KMS-11 (cell line): ENCODE data around the gene BEAN1.
"Not testable (repeated sequence)": the region's sequence is repeated elsewhere in the genome, so short reads cannot be mapped to it uniquely, and the experiment has no call there.

Source experiments
- H2AFZ ChIP-seq: fragments of 200-600 bp; sonication (generic); 2 replicates; pipeline ENCODE4 v1.6.1; 2016; ENCODE audit warnings: antibody characterized with exemption, mixed run types, low read depth
- H3K27ac ChIP-seq: fragments of 200-600 bp; sonication (generic); 2 replicates; pipeline ENCODE4 v1.6.1; 2016; ENCODE audit warnings: mild to moderate bottlenecking, mixed run types
- H3K27me3 ChIP-seq: fragments of 200-600 bp; sonication (generic); 2 replicates; pipeline ENCODE4 v1.6.1; 2017; ENCODE audit warnings: mild to moderate bottlenecking, low read depth, mixed run types, moderate library complexity; ENCODE audit not compliant: insufficient read depth
- H3K36me3 ChIP-seq: fragments of 200-600 bp; sonication (generic); 2 replicates; pipeline ENCODE4 v1.6.1; 2017; ENCODE audit warnings: mild to moderate bottlenecking, mixed run types; ENCODE audit not compliant: insufficient read depth
- H3K4me1 ChIP-seq: fragments of 200-600 bp; sonication (generic); 2 replicates; pipeline ENCODE4 v1.6.1; 2016; ENCODE audit warnings: mild to moderate bottlenecking, low read depth, mixed run types; ENCODE audit not compliant: poor library complexity, severe bottlenecking
- H3K4me2 ChIP-seq: fragments of 200-600 bp; sonication (generic); 2 replicates; pipeline ENCODE4 v1.7.0; 2016; ENCODE audit warnings: mild to moderate bottlenecking, mixed run types
- H3K4me3 ChIP-seq: fragments of 200-600 bp; sonication (generic); IDR thresholded peaks from 2 replicates; pipeline ENCODE4 v1.6.1; 2017; ENCODE audit warnings: low read depth, low read length, mixed read lengths; ENCODE audit not compliant: insufficient read depth
- H3K79me2 ChIP-seq: fragments of 200-600 bp; sonication (generic); 2 replicates; pipeline ENCODE4 v1.6.1; 2016; ENCODE audit warnings: low read depth, mixed run types; ENCODE audit not compliant: insufficient read depth
- H3K9ac ChIP-seq: fragments of 200-600 bp; sonication (generic); 2 replicates; pipeline ENCODE4 v1.6.1; 2016; ENCODE audit warnings: mild to moderate bottlenecking, mixed run types
- H4K20me1 ChIP-seq: fragments of 200-600 bp; sonication (generic); 2 replicates; pipeline ENCODE4 v1.6.1; 2016; ENCODE audit warnings: mild to moderate bottlenecking, mixed run types; ENCODE audit not compliant: insufficient read depth
- TF ChIP-seq, protein P1 (sequence below): fragments of 200-600 bp; sonication (generic); conservative IDR thresholded peaks from 2 replicates; pipeline ENCODE4 v1.6.1; 2017; ENCODE audit warnings: low read depth, mild to moderate bottlenecking, antibody characterized with exemption, low read length, moderate library complexity, mixed read lengths

Gene BEAN1

DNA sequence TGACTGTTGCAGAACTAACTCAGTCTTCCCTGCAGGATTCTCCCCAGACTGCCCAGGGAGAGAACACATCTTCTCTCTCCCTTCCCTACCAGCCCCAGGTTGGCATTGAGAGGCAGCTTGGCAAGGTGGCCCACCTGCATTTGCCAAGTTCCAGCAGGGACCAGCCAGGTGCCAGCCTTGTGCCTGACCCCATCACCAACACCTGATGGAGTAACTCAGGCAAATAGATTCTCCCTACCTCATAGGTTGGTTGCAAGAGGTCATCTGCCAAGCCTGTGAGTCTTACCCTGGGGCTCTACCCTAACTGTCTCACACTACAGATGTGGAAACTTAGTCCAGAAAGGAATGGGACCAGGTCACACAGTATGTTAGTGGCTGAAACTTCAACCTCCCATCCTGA is 20.4 kb downstream of the BEAN1 start:
- Histone ChIP-seq H3K4me2 (no peak overlapping the region), H3K9ac (no peak overlapping the region), H3K4me1 (no peaks in the 10 kb centered on the region), H3K27ac (no peak overlapping the region), H2AFZ (no peak overlapping the region), H3K36me3 (no peaks in the 10 kb centered on the region), H3K27me3 (no peaks in the 10 kb centered on the region), H4K20me1 (no peaks in the 10 kb centered on the region), H3K4me3 (no peak overlapping the region), H3K79me2 (no peaks in the 10 kb centered on the region)
- TF ChIP-seq, protein P1, sequence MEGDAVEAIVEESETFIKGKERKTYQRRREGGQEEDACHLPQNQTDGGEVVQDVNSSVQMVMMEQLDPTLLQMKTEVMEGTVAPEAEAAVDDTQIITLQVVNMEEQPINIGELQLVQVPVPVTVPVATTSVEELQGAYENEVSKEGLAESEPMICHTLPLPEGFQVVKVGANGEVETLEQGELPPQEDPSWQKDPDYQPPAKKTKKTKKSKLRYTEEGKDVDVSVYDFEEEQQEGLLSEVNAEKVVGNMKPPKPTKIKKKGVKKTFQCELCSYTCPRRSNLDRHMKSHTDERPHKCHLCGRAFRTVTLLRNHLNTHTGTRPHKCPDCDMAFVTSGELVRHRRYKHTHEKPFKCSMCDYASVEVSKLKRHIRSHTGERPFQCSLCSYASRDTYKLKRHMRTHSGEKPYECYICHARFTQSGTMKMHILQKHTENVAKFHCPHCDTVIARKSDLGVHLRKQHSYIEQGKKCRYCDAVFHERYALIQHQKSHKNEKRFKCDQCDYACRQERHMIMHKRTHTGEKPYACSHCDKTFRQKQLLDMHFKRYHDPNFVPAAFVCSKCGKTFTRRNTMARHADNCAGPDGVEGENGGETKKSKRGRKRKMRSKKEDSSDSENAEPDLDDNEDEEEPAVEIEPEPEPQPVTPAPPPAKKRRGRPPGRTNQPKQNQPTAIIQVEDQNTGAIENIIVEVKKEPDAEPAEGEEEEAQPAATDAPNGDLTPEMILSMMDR, result no peak

DNA sequence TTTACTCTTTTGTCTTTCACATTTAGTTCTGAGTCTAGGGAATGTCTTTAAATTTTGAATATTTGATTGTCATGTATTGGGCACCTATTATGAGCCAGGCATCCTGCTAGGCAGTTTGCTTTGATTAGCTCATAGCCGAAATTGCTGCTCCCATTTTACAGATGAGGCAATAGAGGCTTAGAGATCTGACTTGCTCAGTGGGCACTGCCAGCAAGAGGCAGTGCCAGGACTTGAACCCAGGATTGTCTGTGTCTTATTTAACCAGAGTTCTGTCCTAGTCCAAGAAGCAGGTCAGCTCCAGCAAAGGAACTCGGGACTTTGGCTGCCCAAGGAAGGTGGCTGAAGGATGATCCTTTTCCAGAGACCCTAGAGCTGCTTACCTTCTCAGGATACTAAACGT is 24.5 kb downstream of the BEAN1 start:
- no peaks in the 10 kb centered on the region for H3K27me3 ChIP-seq
- H3K79me2 ChIP-seq, result no peaks in the 10 kb centered on the region
- no peaks in the 10 kb centered on the region for H3K4me1 ChIP-seq
- no peak overlapping the region for H3K4me3 ChIP-seq
- no peak overlapping the region for H3K4me2 ChIP-seq
- H3K36me3 ChIP-seq, result no peaks in the 10 kb centered on the region
- no peaks in the 10 kb centered on the region for H4K20me1 ChIP-seq
- no peak overlapping the region for H2AFZ ChIP-seq
- no peak overlapping the region for H3K27ac ChIP-seq
- TF ChIP-seq, protein P1, result no peak
- no peak overlapping the region for H3K9ac ChIP-seq

DNA sequence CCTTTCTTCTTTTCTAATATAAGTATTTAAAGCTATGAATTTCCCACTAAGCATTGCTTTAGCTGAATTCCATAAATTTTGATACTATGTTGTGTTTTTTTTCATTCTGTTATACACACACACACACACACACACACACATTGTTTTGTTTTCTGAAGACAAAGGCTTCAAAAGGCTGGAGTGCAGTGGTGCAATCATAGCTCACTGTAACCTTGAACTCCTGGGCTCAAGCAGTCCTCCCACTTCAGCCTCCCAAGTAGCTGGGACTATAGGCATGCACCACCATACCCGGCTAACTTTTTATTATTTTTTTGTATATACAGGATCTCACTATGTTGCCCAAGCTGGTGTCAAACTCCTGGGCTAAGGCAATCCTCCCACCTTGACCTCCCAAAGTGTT is 26.1 kb downstream of the BEAN1 start:
- H4K20me1 ChIP-seq, H3K36me3 ChIP-seq, H3K4me1 ChIP-seq, H3K27me3 ChIP-seq, H2AFZ ChIP-seq, H3K4me2 ChIP-seq, H3K4me3 ChIP-seq, H3K9ac ChIP-seq, H3K27ac ChIP-seq, H3K79me2 ChIP-seq: not testable (repeated sequence)

DNA sequence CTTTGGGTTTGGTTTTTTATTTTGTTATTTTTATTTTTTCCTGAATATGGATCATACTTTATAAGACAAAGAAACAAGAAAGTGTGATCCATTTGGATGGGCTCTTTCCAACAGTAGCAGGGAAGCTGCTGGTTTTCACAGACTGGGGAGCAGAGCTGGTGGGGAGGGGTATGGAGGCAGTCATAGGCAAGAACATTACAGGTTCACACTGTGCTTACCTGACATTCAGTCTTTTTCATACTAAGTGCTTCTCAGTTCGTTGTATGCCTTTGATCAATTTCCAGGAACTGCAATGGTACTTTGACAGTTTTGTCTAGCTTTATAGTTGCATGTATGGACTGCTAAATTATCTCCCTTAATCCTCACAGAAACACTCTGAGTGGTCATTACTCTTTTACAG is 27.7 kb downstream of the BEAN1 start:
- no peaks in the 10 kb centered on the region for H3K36me3 ChIP-seq
- no peaks in the 10 kb centered on the region for H3K4me1 ChIP-seq
- no peak overlapping the region for H2AFZ ChIP-seq
- H3K9ac ChIP-seq, result no peak overlapping the region
- H3K27me3 ChIP-seq, result no peaks in the 10 kb centered on the region
- H3K27ac ChIP-seq, result no peak overlapping the region
- TF ChIP-seq, protein P1, result no peak
- no peaks in the 10 kb centered on the region for H3K79me2 ChIP-seq
- no peak overlapping the region for H3K4me2 ChIP-seq
- H4K20me1 ChIP-seq, result no peaks in the 10 kb centered on the region
- H3K4me3 ChIP-seq, result no peak overlapping the region

DNA sequence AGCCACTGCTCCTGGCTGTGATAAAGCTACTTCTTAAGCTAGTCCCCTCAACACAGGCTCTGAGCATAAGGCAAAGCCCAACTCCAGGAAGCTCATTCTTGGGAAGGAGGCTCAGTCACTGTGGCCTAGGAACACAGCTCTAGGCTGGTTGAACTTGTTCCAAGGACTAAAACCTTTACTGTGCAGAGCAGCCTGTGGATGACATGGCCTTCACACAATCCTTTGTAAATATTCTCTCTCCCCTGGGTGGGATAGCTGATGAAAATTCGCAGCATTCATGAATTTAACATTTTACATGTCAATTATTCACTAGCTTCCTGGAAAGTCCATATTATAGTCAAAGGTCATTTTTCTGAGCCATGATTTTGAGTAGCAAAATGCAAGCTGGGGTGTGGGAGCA is 28.9 kb downstream of the BEAN1 start:
- Histone ChIP-seq H3K36me3 (no peaks in the 10 kb centered on the region), H3K27ac (no peak overlapping the region), H3K9ac (no peak overlapping the region), H4K20me1 (no peaks in the 10 kb centered on the region), H3K4me1 (no peaks in the 10 kb centered on the region), H3K4me2 (no peak overlapping the region), H3K79me2 (no peaks in the 10 kb centered on the region), H3K27me3 (no peaks in the 10 kb centered on the region), H3K4me3 (no peak overlapping the region), H2AFZ (no peak overlapping the region)
- TF ChIP-seq, protein P1, result no peak
